Stimulated activated CD8-positive, alpha-beta memory T cell treated with anti-CD3 and anti-CD28 coated beads, Interleukin-15, amount 100 ng/mL, for 4 hours (primary cell): Measurements from ENCODE around the gene MTTP.
"Not testable (repeated sequence)": the region's sequence is repeated elsewhere in the genome, so short reads cannot be mapped to it uniquely, and the experiment has no call there.

Source experiments
- DNase-seq, 2 donors: peaks; one replicate each; pipeline ENCODE4 v3.0.0-alpha.2; 2020; ENCODE audit warnings: low read depth in 2 of 2

The MTTP gene

GRCh38 chr4:99574530-99575324 is at the start of gene MTTP:
TSS of gene MTTP (plus strand) at chr4:99574824. CDS start at chr4:99574910, 86 bp downstream.
- no peak for DNase-seq

DNA sequence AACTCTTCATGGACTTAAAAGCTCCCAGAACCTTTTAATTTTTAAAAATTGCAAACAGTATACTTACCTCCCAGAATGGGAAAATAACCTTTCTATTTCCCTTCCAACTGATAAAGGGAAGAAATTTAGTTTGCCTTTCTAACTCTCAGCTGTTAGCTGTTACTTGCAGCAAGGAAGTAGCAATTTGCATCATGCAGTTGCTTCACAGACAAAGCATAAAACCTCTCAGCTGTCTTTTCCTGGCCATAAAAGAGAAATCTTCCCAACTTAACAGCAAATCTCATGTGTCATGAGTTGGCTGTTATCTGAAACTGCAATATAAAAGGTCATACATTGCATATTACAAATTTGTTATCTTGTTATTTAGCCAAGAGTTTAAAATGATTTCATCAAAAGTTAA is 45.4 kb upstream of the MTTP start:
- DNase-seq: no peak

DNA sequence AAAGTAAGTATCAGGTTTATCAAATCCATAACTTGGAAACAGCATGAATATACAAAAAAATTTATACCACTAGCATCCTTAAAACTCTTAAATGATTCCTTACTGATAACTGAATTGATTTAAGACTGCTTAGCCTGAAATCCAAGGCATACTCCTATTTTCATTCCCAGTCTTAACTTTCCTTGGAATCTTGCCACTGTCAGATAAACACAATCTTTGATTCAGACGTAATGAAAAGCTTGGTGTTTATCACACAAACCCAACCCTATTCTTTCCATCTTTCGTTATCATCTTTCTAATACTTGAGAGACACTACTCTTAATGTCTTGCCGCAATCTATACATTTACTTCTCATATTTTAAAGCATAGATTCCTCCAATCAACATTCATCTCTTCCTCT is 44.7 kb upstream of the MTTP start:
- DNase-seq: no peak

DNA sequence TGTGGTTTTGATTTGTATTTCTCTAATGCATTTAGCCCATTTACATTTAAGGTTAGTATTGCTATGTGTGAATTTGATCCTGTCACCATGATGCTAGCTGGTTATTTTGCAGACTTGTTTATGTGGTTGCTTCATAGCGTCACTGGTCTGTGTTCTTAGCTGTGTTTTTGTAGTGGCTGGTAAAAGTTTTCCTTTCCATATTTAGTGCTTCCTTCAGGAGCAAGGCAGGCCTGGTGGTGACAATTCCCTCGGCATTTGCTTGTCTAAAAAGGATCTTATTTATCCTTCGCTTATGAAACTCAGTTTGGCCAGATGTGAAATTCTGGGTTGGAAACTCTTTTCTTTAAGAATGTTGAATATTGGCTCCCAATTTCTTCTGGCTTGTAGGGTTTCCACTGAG is 39.9 kb upstream of the MTTP start:
- not testable (repeated sequence) for DNase-seq

DNA sequence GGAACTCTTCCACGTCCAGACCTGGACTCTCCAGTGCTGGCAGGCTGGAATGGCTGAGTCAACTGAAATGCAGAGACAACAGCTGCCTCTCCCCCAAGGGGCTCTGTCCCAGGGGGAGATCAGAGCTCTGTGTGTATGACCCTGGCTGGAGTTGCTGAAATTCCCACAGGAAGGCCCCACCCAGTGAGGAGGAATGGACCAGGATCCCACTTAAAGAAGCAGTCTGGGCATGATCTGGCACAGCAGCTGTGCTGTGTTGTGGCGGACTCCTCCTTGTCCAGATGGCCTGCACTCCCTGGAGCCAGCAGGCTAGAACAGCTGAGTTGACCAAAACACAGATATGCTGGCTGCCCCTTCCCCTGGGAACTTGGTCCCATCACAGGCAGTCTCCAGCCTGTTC is 38.4 kb upstream of the MTTP start:
- no peak for DNase-seq

GRCh38 chr4:99536848-99537247 is 37.8 kb upstream of the MTTP start:
- no peak for DNase-seq

- DNase-seq: no peak
Observed at GRCh38 chr4:99537674-99538073, 37.0 kb upstream of the MTTP start.

- no peak for DNase-seq
Observed at GRCh38 chr4:99540277-99540939, 34.2 kb upstream of the MTTP start.

DNA sequence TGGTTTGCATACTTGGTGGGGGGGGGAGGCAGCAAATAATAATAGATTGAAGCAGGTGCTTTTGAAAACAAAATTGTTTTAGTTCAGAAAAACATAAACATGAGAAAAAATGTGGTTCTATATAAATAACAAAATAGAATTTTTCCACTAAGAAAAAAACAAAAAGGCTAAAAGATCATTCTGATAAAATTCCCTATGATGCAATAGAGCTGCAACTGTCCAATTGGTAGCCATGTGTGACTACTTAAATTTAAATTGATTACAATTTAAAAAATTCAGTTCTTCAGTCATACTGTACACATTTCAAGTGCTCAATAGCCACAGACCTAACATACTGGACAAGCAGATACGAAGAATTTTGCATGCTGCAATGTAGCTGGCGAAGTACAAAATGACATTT is 21.8 kb upstream of the MTTP start:
- no peak for DNase-seq

DNA sequence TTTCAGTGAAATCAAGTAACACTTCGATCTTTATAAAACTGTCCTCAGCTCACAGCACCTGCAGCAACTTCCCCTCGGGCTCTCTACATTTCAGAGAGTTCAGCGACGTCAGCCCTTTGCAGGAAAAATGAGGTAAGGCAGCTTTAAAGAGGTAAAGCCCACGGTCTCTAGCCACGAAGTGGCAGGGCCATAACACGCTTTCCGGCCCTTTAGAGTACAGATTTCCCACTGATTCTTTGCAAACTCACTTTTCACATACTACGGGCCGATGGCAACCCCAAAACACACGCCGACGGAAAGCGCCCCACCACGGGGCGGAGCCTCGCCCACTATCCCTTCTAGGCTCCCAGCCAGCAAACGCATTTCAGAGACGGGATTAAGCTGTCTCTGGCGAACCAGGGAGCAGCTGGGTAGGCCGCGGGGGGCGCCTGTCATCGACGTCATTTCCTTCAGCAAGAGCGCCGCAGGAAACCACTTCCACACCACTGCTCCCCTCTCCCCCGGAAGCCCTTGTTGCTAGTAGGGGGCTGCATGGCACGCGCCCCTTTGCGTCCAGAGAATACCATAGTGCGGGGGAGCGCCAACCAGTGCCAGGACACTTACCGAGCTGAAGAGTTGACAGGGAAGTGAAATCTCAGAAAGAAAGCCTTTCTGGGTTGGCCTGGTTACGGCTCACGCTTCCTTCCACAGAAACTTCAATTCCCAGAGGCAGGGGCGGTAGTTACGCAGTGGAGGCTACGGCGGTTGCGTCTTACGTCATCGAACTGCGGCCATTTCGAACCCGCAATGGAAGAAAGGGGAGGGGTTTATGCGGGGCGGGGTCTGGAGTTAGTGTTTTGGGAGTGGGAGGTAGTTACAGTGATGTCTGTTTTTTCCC is 11.1 kb upstream of the MTTP start, which contains the start of gene TRMT10A:
TRMT10A (minus strand) TSS at position 730 of the 877 bp plus-strand sequence. CDS start 4,701 bp downstream, outside the sequence.
- DNase-seq: peak; percentile 92 to 94

- no peak for DNase-seq
Observed at GRCh38 chr4:99564921-99565320, 9.7 kb upstream of the MTTP start.

- no peak for DNase-seq
Observed at GRCh38 chr4:99571883-99572282, 2.7 kb upstream of the MTTP start.

- DNase-seq: no peak
Observed at GRCh38 chr4:99572527-99573240, 1.9 kb upstream of the MTTP start.

DNA sequence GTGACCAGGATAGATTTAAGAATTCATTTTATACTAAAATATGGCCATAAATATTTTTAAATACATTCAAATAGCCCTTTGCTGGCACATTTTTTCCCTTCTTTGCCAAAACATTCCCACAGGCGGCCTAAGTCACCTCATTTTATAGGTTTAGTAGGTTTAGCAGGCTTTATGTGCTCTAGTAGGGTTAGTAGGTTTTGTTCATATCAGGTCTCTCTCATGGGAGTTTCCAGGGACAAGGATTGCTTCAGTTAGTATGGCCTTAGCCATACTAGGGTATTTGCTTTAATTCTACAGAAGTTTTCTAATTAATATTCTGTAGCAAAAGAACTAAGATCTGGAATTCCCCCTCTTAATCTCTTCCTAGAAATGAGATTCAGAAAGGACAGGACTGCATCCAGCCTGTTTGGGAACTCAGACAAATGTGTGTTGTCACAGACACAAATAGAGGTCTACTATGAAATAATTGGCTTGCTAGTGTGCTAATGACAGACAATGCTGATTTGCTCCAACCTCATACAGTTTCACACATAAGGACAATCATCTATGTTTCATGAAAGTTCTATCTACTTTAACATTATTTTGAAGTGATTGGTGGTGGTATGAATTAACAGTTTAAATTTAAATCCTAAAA is 772 bp upstream of the MTTP start:
- no peak for DNase-seq

GRCh38 chr4:99578714-99579113 is 4.1 kb downstream of the MTTP start:
- DNase-seq: no peak

GRCh38 chr4:99585516-99585915 is 10.9 kb downstream of the MTTP start:
- DNase-seq: no peak

GRCh38 chr4:99586322-99586721 is 11.7 kb downstream of the MTTP start:
- DNase-seq: no peak

DNA sequence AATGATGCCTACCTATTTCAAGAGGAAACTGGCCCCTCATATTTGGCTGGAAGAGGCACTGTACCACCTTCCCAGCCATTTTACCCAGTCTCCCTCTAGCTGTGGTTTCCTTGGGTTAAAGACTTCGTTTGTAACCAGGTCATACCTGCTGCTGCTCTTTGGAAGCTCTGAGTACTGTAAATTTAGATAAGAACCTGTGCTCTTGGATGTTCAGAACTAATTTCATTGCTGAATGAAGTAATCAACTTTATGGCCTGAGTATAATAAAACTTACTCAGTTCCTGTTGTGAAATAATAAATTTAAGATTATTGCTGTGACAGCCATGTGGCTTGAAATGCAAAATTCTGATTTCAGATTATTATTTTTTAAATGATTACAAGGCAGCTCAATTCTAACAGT is 12.2 kb downstream of the MTTP start:
- DNase-seq: no peak

DNA sequence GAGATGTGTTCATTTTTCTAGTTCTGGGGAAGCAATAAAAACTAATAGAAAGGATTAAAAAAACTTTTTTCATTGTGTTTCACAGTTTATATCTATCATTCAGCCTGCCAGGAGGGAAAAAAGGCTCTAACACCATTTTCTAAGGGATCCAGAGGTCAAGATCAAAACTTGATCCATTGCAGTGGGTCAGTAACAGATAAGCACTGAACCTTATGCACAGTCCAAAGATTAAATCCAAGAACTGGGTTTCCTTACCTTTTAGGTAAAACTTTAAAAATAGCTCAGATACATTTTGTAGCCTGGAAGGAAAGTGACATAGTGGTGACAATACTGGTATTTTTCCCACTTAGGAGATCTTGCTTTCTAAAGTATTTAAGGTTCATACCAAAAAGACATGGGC is 12.7 kb downstream of the MTTP start:
- no peak for DNase-seq

- no peak for DNase-seq
Observed at GRCh38 chr4:99587803-99588202, 13.2 kb downstream of the MTTP start.

GRCh38 chr4:99591757-99592156 is 17.1 kb downstream of the MTTP start:
- DNase-seq: no peak
